ENCODE results near the gene PXMP4. TPM values are rescaled to one million over a fixed set of nuclear protein-coding genes. Genes with fewer than 3 reads are reported as not detected.

The PXMP4 gene
- total RNA-seq, 1 donor from 2014 or later: 2.4 TPM

DNA sequence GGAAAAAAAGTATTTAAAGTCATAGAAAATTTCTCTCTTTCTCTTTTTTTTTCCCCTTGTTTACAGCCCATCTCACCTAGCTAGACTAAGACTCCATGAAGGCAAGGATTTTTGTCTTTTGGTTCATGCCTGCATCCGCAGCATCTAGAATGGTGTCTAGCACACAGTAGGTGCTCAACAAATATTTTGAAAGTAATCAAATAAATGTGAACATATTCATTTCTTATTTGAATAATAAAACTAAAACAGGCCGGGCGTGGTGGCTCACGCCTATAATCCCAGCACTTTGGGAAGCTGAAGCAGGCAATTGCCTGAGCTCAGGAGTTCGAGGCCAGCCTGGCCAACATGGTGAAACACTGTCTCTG lies 7.0 kb upstream of the PXMP4 start:
- TF ChIP-seq CTCF (IDR thresholded peaks at IDR 0.05; ENCODE audit: insufficient read depth, low read length, severe bottlenecking): no peak
- no peak for DNase-seq (ENCODE audit: low read depth)
- H3K27me3 ChIP-seq (ENCODE audit: control insufficient read depth, insufficient read depth, low read length): no peaks in the 10 kb centered on the region
- H3K4me3 ChIP-seq (ENCODE audit: low read depth, low read length): no peak overlapping the region
- H3K36me3 ChIP-seq (ENCODE audit: control insufficient read depth, insufficient read depth, low read length): no peaks in the 10 kb centered on the region
- no peak for FAIRE-seq

GRCh38 chr20:33725607-33726264 lies 5.6 kb upstream of the PXMP4 start:
- no peak for FAIRE-seq
- TF ChIP-seq CTCF (IDR thresholded peaks at IDR 0.05; ENCODE audit: insufficient read depth, low read length, severe bottlenecking): no peak
- H3K4me3 ChIP-seq (ENCODE audit: low read depth, low read length): no peak overlapping the region
- no peaks in the 10 kb centered on the region for H3K27me3 ChIP-seq (ENCODE audit: control insufficient read depth, insufficient read depth, low read length)
- no peaks in the 10 kb centered on the region for H3K36me3 ChIP-seq (ENCODE audit: control insufficient read depth, insufficient read depth, low read length)
- DNase-seq (ENCODE audit: low read depth): no peak

GRCh38 chr20:33724439-33725094 lies 4.5 kb upstream of the PXMP4 start:
- H3K27me3 ChIP-seq (ENCODE audit: control insufficient read depth, insufficient read depth, low read length): no peaks in the 10 kb centered on the region
- H3K4me3 ChIP-seq (ENCODE audit: low read depth, low read length): no peak overlapping the region
- FAIRE-seq (no peak), DNase-seq (ENCODE audit: low read depth) (peak; percentile 46)
- no peaks in the 10 kb centered on the region for H3K36me3 ChIP-seq (ENCODE audit: control insufficient read depth, insufficient read depth, low read length)
- TF ChIP-seq CTCF (IDR thresholded peaks at IDR 0.05; ENCODE audit: insufficient read depth, low read length, severe bottlenecking): no peak

GRCh38 chr20:33721391-33722140 lies 1.5 kb upstream of the PXMP4 start:
- FAIRE-seq: no peak
- no peaks in the 10 kb centered on the region for H3K36me3 ChIP-seq (ENCODE audit: control insufficient read depth, insufficient read depth, low read length)
- DNase-seq (ENCODE audit: low read depth): no peak
- H3K27me3 ChIP-seq (ENCODE audit: control insufficient read depth, insufficient read depth, low read length): no peaks in the 10 kb centered on the region
- H3K4me3 ChIP-seq (ENCODE audit: low read depth, low read length): no peak overlapping the region
- no peak for TF ChIP-seq CTCF (IDR thresholded peaks at IDR 0.05; ENCODE audit: insufficient read depth, low read length, severe bottlenecking)

- H3K4me3 ChIP-seq (ENCODE audit: low read depth, low read length): peak overlapping the region; percentile 54
- FAIRE-seq (no peak), DNase-seq (ENCODE audit: low read depth) (no peak)
- H3K27me3 ChIP-seq (ENCODE audit: control insufficient read depth, insufficient read depth, low read length): no peaks in the 10 kb centered on the region
- no peaks in the 10 kb centered on the region for H3K36me3 ChIP-seq (ENCODE audit: control insufficient read depth, insufficient read depth, low read length)
- TF ChIP-seq CTCF (IDR thresholded peaks at IDR 0.05; ENCODE audit: insufficient read depth, low read length, severe bottlenecking): no peak
Measured at GRCh38 chr20:33719277-33719988, 677 bp downstream of the PXMP4 start.

Measured in bronchial epithelial cell (primary cell).